LNCAP (cell line): ENCODE results near the gene APLP2.

Experiments used
- TF ChIP-seq, protein P1 (sequence below): fragments of 450-650 bp; IDR thresholded peaks from 2 replicates; pipeline ENCODE4 v1.5.1; 2017; ENCODE audit warnings: mild to moderate bottlenecking

Gene APLP2

GRCh38 chr11:130161441-130162145 lies 91.9 kb downstream of the APLP2 start:
- TF ChIP-seq, protein P1, sequence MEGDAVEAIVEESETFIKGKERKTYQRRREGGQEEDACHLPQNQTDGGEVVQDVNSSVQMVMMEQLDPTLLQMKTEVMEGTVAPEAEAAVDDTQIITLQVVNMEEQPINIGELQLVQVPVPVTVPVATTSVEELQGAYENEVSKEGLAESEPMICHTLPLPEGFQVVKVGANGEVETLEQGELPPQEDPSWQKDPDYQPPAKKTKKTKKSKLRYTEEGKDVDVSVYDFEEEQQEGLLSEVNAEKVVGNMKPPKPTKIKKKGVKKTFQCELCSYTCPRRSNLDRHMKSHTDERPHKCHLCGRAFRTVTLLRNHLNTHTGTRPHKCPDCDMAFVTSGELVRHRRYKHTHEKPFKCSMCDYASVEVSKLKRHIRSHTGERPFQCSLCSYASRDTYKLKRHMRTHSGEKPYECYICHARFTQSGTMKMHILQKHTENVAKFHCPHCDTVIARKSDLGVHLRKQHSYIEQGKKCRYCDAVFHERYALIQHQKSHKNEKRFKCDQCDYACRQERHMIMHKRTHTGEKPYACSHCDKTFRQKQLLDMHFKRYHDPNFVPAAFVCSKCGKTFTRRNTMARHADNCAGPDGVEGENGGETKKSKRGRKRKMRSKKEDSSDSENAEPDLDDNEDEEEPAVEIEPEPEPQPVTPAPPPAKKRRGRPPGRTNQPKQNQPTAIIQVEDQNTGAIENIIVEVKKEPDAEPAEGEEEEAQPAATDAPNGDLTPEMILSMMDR = no peak

- TF ChIP-seq, protein P1 = no peak
These were observed 93.0 kb downstream of the APLP2 start for GRCh38 chr11:130162733-130163132.

DNA sequence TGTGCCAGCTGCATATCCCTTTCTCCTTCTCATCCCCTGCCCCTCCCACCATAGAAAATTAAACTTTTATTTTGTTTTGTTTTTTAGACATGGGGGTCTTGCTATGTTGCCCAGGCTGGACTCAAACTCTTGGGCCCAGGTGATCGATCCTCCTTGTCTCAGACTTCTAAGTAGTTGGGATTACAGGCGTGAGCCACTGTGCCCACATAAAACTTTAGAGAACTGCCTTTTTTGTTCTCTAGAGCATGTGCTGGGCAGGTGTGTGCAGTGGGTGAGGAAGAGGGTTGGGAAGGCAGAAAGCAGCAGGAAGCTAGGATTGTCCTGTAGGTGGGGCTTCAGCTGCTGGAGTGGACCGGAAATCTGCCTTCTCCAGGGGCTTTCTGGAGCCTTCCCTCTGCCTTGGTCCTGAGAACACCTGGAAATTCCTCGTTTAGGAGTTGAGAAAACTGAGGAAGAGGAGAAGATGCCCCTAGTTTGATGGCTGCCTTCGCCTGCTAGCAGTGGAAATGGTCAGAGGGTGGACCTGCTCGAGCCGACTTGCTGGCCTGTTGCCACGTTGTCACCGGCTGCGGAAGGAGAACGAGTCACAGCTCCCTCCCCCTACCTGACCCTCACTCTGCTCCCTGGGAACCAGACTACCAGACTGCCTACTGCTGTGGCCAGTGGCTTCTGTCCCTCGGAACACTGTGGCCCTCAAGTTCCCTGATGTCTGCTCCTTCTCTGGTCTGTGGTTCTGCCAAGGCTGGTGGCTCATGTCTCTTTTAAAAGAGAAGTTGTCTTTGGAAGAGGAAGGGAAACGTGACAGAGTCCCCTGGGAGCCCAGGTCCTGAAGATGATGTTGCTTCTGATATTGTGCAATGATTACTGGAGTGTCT lies 93.9 kb downstream of the APLP2 start:
- TF ChIP-seq, protein P1 = no peak

DNA sequence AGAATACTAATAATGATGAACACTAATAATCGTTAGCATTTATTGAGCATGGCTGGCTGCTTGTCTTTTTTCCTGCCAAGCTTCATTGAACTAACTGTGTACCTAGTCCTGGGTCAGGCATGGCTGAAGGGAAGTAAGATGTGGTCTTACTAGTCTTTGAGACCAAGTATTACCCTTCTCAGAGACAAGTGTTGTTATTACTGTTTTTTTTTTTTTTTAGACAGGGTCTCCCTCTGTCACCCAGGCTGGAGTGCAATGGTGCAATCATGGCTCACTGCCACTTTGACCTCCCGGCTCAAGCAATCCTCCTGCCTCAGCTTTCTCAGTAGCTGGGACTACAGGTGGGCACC lies 94.5 kb downstream of the APLP2 start:
- TF ChIP-seq, protein P1 = no peak

GRCh38 chr11:130165601-130166456 lies 96.1 kb downstream of the APLP2 start:
- TF ChIP-seq, protein P1 = no peak

DNA sequence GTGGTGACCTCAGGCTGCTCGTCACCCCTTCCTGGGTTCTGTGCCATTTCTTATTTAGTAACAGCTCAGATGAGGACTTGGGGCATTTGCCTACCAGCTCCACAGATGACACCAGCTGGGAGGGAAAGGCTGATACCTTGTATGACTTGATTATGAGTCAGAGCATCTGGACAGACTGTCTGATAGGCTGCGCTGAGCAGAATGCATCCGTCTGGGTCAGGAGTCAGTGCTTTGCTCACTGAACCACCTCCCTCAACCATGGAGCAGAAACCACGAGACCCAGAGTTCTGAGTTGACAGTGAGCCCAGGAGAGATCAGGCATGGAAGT lies 96.7 kb downstream of the APLP2 start:
- TF ChIP-seq, protein P1 = no peak

DNA sequence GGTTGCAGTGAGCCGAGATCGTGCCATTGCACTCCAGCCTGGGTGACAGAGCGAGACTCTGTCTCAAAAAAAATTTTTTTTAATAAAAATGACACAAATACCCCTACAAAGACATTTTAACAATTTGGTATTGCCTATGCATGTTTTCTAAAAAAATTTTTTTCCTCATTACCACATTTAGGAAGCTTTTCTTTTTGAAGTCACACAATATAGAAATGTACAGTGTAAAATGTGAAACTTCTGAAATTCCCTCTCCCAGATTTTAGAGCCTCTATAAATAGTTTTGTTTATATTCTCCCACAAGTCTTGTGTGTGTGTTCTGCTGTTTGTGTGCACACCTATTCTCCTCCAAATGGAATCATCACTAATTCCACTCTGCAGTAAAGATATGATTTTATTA lies 97.5 kb downstream of the APLP2 start:
- TF ChIP-seq, protein P1 = no peak
